Activated CD4-positive, CD25-positive, alpha-beta regulatory T cell treated with anti-CD3 and anti-CD28 coated beads, Interleukin-2, amount 50 U/mL, for 16 hours (primary cell): ENCODE results near the gene NTRK2.

Experiments
- DNase-seq: peaks from one replicate; pipeline ENCODE4 v3.0.0-alpha.2; 2020; ENCODE audit warnings: low read depth, low spot score

NTRK2 gene

GRCh38 chr9:84970432-84970831 lies 300.9 kb downstream of the NTRK2 start:
- no peak for DNase-seq

GRCh38 chr9:84971571-84971970 lies 302.0 kb downstream of the NTRK2 start:
- DNase-seq = no peak

GRCh38 chr9:84974258-84974657 lies 304.7 kb downstream of the NTRK2 start:
- no peak for DNase-seq

- no peak for DNase-seq
Observed at GRCh38 chr9:84974855-84975254, 305.3 kb downstream of the NTRK2 start.

GRCh38 chr9:84975926-84976325 lies 306.4 kb downstream of the NTRK2 start:
- DNase-seq = no peak

GRCh38 chr9:84978661-84979060 lies 309.1 kb downstream of the NTRK2 start:
- DNase-seq = no peak

GRCh38 chr9:84983749-84984148 lies 314.2 kb downstream of the NTRK2 start:
- DNase-seq = no peak

GRCh38 chr9:84988621-84989020 lies 319.1 kb downstream of the NTRK2 start:
- DNase-seq = no peak

GRCh38 chr9:84990416-84990815 lies 320.9 kb downstream of the NTRK2 start:
- DNase-seq = no peak

GRCh38 chr9:84990850-84991513 lies 321.5 kb downstream of the NTRK2 start:
- no peak for DNase-seq

- DNase-seq = no peak
Observed at GRCh38 chr9:84991514-84991870, 322.0 kb downstream of the NTRK2 start.

GRCh38 chr9:84992381-84992780 lies 322.9 kb downstream of the NTRK2 start:
- no peak for DNase-seq

GRCh38 chr9:84993105-84993504 lies 323.6 kb downstream of the NTRK2 start:
- no peak for DNase-seq

- DNase-seq = no peak
Observed at GRCh38 chr9:84996029-84996428, 326.5 kb downstream of the NTRK2 start.

GRCh38 chr9:84996716-84997115 lies 327.2 kb downstream of the NTRK2 start:
- DNase-seq = no peak

GRCh38 chr9:84997472-84997871 lies 327.9 kb downstream of the NTRK2 start:
- no peak for DNase-seq

- DNase-seq = no peak
Observed at GRCh38 chr9:84998639-84999038, 329.1 kb downstream of the NTRK2 start.

GRCh38 chr9:84999788-85000187 lies 330.3 kb downstream of the NTRK2 start:
- no peak for DNase-seq

GRCh38 chr9:85001925-85002324 lies 332.4 kb downstream of the NTRK2 start:
- DNase-seq = no peak

- no peak for DNase-seq
Observed at GRCh38 chr9:85004818-85005413, 335.4 kb downstream of the NTRK2 start.

- no peak for DNase-seq
Observed at GRCh38 chr9:85007748-85008147, 338.2 kb downstream of the NTRK2 start.

GRCh38 chr9:85008215-85008614 lies 338.7 kb downstream of the NTRK2 start:
- DNase-seq = no peak

GRCh38 chr9:85009251-85009650 lies 339.7 kb downstream of the NTRK2 start:
- DNase-seq = no peak

GRCh38 chr9:85013703-85014102 lies 344.2 kb downstream of the NTRK2 start:
- no peak for DNase-seq
